Spleen (tissue), 11 donors: ENCODE data around the gene SHKBP1. TPM values are rescaled to one million over a fixed set of nuclear protein-coding genes. Genes with fewer than 3 reads are reported as not detected.

Experiments
- DNase-seq: peaks from one replicate; pipeline ENCODE4 v3.0.0-alpha.2; 2020
- H3K27ac ChIP-seq, 8 donors: fragments of 200-600 bp; sonication (generic) in 7 of 8; 1 replicate in 4 of 8; 2 replicates in 4 of 8; pipeline versions ENCODE4 v1.5.0 to v1.8.0; 2016 to 2021; ENCODE audit warnings: inconsistent platforms in 4 of 8, mild to moderate bottlenecking in 4 of 8, moderate library complexity in 1 of 8
- H3K27me3 ChIP-seq, 7 donors: fragments of 200-600 bp; sonication (generic) in 6 of 7; replicated peaks in 1 of 7; 1 replicate in 4 of 7; 2 replicates in 3 of 7; pipeline versions ENCODE4 v1.5.0 to v1.8.0; 2016 to 2021; ENCODE audit warnings: inconsistent platforms in 3 of 7, mild to moderate bottlenecking in 1 of 7
- H3K36me3 ChIP-seq, 6 donors: fragments of 200-600 bp; sonication (generic) in 5 of 6; 1 replicate in 4 of 6; 2 replicates in 2 of 6; pipeline versions ENCODE4 v1.5.0 to v1.8.0; 2016 to 2021; ENCODE audit warnings: inconsistent platforms in 2 of 6
- H3K4me1 ChIP-seq, 6 donors: fragments of 200-600 bp; sonication (generic) in 5 of 6; 1 replicate in 3 of 6; 2 replicates in 3 of 6; pipeline versions ENCODE4 v1.5.0 to v1.8.0; 2016 to 2021; ENCODE audit warnings: inconsistent platforms in 3 of 6
- H3K4me3 ChIP-seq, 8 donors: fragments of 200-600 bp; sonication (generic) in 7 of 8; 1 replicate in 4 of 8; 2 replicates in 4 of 8; pipeline versions ENCODE4 v1.5.0 to v1.8.0; 2016 to 2021; ENCODE audit warnings: inconsistent platforms in 4 of 8, mild to moderate bottlenecking in 4 of 8, moderate library complexity in 2 of 8
- H3K9me3 ChIP-seq, 8 donors: fragments of 200-600 bp; sonication (generic) in 7 of 8; 1 replicate in 4 of 8; 2 replicates in 4 of 8; pipeline versions ENCODE4 v1.5.0 to v1.8.0; 2016 to 2021; ENCODE audit warnings: inconsistent platforms in 4 of 8
- CTCF ChIP-seq, 11 experiments: fragments of 200-600 bp in 7 of 11; fragments of 450-650 bp in 4 of 11; sonication (generic) in 4 of 11; IDR thresholded peaks in 8 of 11; conservative IDR thresholded peaks in 3 of 11; 1 replicate in 7 of 11; 2 replicates in 4 of 11; pipeline versions ENCODE4 v1.4.0 to v1.8.0; 2016 to 2021; ENCODE audit warnings: antibody characterized with exemption in 11 of 11, inconsistent platforms in 4 of 11, mild to moderate bottlenecking in 1 of 11
- POLR2A ChIP-seq, 3 donors: fragments of 450-650 bp; IDR thresholded peaks; one replicate each; pipeline ENCODE4 v1.5.1; 2017; ENCODE audit warnings: antibody characterized with exemption in 3 of 3, mild to moderate bottlenecking in 1 of 3
- POLR2AphosphoS5 ChIP-seq, 3 donors: sonication (generic); formaldehyde crosslinking; IDR thresholded peaks; one replicate each; pipeline ENCODE4 v1.5.1; 2017; ENCODE audit warnings: antibody characterized with exemption in 3 of 3
- WGBS, 5 donors: extraction: QIAGEN DNeasy Blood & Tissue Kit in 3 of 5; methylation state at CpG; one replicate each; pipeline versions ENCODE4 v1.1.5 to v1.1.7; 2013 to 2018; 5-methylcytosine and 5-hydroxymethylcytosine counted together
- intact Hi-C: fragments of 100-400 bp; cut with DNase I; formaldehyde crosslinking; loops from one replicate; pipeline ENCODE4 v1.15.0; 2023; ENCODE audit warnings: low total_unique reads
- polyA plus RNA-seq, 3 donors: library from polyadenylated mRNA; stranded (reverse); fragments of 200-250 nt; gene quantifications; one replicate each; pipeline ENCODE4 v1.2.1, GENCODE V29; 2013
- total RNA-seq, 7 donors: library from RNA; depleted of rRNA in 3 of 7; stranded (reverse); fragments of >200 nt in 3 of 7; fragmentation: NEBNext Ultra II Directional in 4 of 7; extraction: Animal tissue kit (Norgen Biotek cat#: 25700) in 4 of 7; gene quantifications; one replicate each; pipeline versions ENCODE4 v1.1.0 to v1.2.1, GENCODE V29; 2016 to 2021
- donor health status: healthy with polysubstance abuse.
- donor health status: DM: no; HTN: no; CAD: no; lungs with moderate emphysema.
- donor health status: DM: no; HTN: no; CAD: no.
- donor health status: Bipolar disorder and iron deficiency.
- donor health status: healthy.
- donor health status: DM: no; HTN: no; CAD: no.
- donor health status: DM: yes; HTN: yes; CAD: no.

The SHKBP1 gene
- total and polyA plus RNA-seq, 10 donors = 102 to 282 (median 151) TPM

- 72 to 89% (median 82%) methylated on average over 16 of the region's 16 CpGs for WGBS, 5 donors
- Histone ChIP-seq H3K27me3 (peaks cover 0 to 9% (median 0%) of the 10 kb centered on the region in 7 donors), H3K4me3 (no peak overlapping the region), H3K4me1 (peaks cover 0 to 14% (median 8%) of the 10 kb centered on the region in 6 donors), H3K36me3 (peaks cover 0 to 38% (median 8%) of the 10 kb centered on the region in 6 donors), H3K9me3 (no peaks in the 10 kb centered on the region), H3K27ac (no peak overlapping the region)
- TF ChIP-seq CTCF (IDR thresholded peaks at IDR 0.05 in 8 of 11, conservative IDR thresholded peaks at IDR 0.05 in 3 of 11) (no peak), POLR2AphosphoS5 (IDR thresholded peaks at IDR 0.05) (no peak), POLR2A (IDR thresholded peaks at IDR 0.05) (no peak)
- no peak for DNase-seq
- intact Hi-C loops = no loop called here
Observed at GRCh38 chr19:40630571-40631160, 54.0 kb downstream of the SHKBP1 start.

DNA sequence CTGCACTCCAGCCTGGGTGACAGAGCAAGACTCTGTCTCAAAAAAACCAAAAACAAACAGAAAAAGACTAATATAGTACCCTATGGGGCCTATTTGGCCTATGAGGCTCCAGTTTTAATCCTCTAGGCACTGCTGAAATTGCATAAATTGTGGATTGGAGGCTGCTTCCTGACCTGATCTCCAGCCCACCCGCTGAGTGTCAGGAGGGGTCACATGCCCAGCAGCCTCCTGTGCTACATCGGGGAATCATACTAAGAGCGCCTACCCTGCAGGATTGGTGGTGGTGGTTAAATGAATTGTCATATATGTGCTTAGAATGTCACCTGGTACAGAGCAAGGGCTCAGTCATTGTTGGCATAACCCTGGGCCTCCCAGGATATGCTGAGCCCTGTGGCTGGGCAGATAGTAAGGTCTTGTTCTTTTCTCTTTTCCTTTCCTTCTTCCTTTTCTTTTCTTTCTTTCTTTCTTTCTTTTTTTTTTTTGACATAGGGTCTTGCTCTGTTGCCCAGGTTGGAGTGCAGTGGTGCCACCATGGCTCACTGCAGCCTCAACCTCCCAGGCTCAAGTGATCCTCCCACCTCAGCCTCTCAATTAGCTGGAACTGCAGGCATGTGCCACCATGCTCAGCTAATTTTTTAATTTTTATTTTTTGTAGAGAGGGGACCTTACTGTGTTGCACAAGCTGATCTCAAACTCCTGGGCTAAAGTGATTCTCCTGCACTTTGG lies 55.8 kb downstream of the SHKBP1 start:
- Histone ChIP-seq H3K27ac (no peak overlapping the region), H3K27me3 (peaks cover 0 to 27% (median 0%) of the 10 kb centered on the region in 7 donors), H3K36me3 (peaks cover 0 to 20% (median 4%) of the 10 kb centered on the region in 6 donors), H3K4me3 (no peak overlapping the region), H3K4me1 (peaks cover 0 to 14% (median 8%) of the 10 kb centered on the region in 6 donors), H3K9me3 (no peaks in the 10 kb centered on the region)
- intact Hi-C loops = no loop called here
- TF ChIP-seq POLR2AphosphoS5 (IDR thresholded peaks at IDR 0.05) (no peak), CTCF (IDR thresholded peaks at IDR 0.05 in 8 of 11, conservative IDR thresholded peaks at IDR 0.05 in 3 of 11) (no peak), POLR2A (IDR thresholded peaks at IDR 0.05) (no peak)
- 71 to 87% (median 80%) methylated on average over 3 of the region's 3 CpGs for WGBS, 5 donors
- DNase-seq = no peak

DNA sequence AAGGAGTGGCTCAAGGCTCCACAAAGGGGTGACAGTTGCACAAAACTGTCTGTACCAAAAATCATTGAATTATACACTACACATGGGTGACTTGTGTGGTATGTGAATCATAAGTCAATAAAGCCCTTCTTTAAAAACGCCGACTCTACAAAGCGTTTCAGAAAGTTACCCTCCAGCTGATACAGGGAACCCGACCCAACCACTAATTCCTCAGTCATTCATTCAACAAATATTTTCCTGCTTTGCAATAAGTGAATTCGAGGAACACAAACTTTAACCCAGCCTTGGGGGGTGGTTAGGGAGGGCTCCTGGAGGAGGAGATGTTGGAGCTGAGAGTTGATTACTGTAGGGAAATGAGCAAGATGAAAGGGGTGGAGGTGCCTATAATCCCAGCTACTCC lies 56.5 kb downstream of the SHKBP1 start:
- DNase-seq = no peak

More for the DNA sequence above, 56.5 kb downstream of the SHKBP1 start:
- no peak overlapping the region for H3K4me3 ChIP-seq
- TF ChIP-seq POLR2AphosphoS5 (IDR thresholded peaks at IDR 0.05) (no peak), POLR2A (IDR thresholded peaks at IDR 0.05) (no peak), CTCF (IDR thresholded peaks at IDR 0.05 in 8 of 11, conservative IDR thresholded peaks at IDR 0.05 in 3 of 11) (no peak)
- intact Hi-C loops = no loop called here
- H3K9me3 ChIP-seq = no peaks in the 10 kb centered on the region
- peaks cover 0 to 18% (median 4%) of the 10 kb centered on the region in 6 donors for H3K36me3 ChIP-seq
- 77 to 95% (median 88%) methylated on average over 5 of the region's 5 CpGs for WGBS, 5 donors
- H3K4me1 ChIP-seq = peaks cover 0 to 14% (median 8%) of the 10 kb centered on the region in 6 donors
- H3K27ac ChIP-seq = no peak overlapping the region
- H3K27me3 ChIP-seq = peaks cover 0 to 34% (median 0%) of the 10 kb centered on the region in 7 donors
